HepG2 (cell line): ENCODE measurements around the gene YJEFN3. TPM values are rescaled to one million over a fixed set of nuclear protein-coding genes. Genes with fewer than 3 reads are reported as not detected.

Source experiments
- CREM ChIP-seq, 2 experiments: sonication (generic) in 1 of 2; formaldehyde crosslinking in 1 of 2; IDR thresholded peaks; 2 replicates each; pipeline versions ENCODE4 v1.4.0 to v1.6.1; 2016 to 2020; ENCODE audit warnings: antibody characterized with exemption in 1 of 2, mild to moderate bottlenecking in 1 of 2, missing genetic modification reagents in 1 of 2
- ETV5 ChIP-seq: IDR thresholded peaks from 2 replicates; pipeline ENCODE4 v1.6.1; 2018; ENCODE audit warnings: missing biosample characterization, missing genetic modification reagents, inconsistent platforms, borderline replicate concordance
- NFYC ChIP-seq: IDR thresholded peaks from 2 replicates; pipeline ENCODE4 v1.6.1; 2016; ENCODE audit warnings: missing genetic modification reagents, missing compliant biosample characterization
- RARG ChIP-seq: sonication (generic); formaldehyde crosslinking; IDR thresholded peaks from 2 replicates; pipeline ENCODE4 v1.4.0; 2020; ENCODE audit warnings: low read depth, mild to moderate bottlenecking, missing genetic modification reagents
- ZBTB21 ChIP-seq: sonication (generic); formaldehyde crosslinking; IDR thresholded peaks from 2 replicates; pipeline ENCODE4 v1.4.0; 2020; ENCODE audit warnings: missing genetic modification reagents
- ZNF775 ChIP-seq: sonication (generic); formaldehyde crosslinking; IDR thresholded peaks from 2 replicates; pipeline ENCODE4 v1.4.0; 2020; ENCODE audit warnings: missing genetic modification reagents, mild to moderate bottlenecking, moderate library complexity, borderline replicate concordance
- polyA plus RNA-seq, 8 experiments: library from polyadenylated mRNA; depleted of rRNA in 3 of 8; stranded (reverse) in 7 of 8; unstranded in 1 of 8; fragments of >200 nt; fragmentation: Illumina TruSeq in 4 of 8; extraction: Trizol in 4 of 8; gene quantifications; 2 replicates each; pipeline versions ENCODE4 v1.2.1 to v1.2.3, GENCODE V29; 2011 to 2016; ENCODE audit warnings: low read depth in 4 of 8, missing spikeins in 1 of 8, mixed read lengths in 1 of 8; ENCODE audit not compliant: insufficient read depth in 1 of 8
- total RNA-seq, 5 experiments: library from RNA; depleted of rRNA; stranded (reverse); fragments of >200 nt; fragmentation: Illumina TruSeq; extraction: Trizol; gene quantifications; 2 replicates each; pipeline ENCODE4 v1.2.3, GENCODE V29; 2016; ENCODE audit warnings: low read depth in 1 of 5
- TF ChIP-seq, protein P1 (sequence below): sonication (generic); formaldehyde crosslinking; IDR thresholded peaks from 2 replicates; pipeline ENCODE4 v1.9.0; 2021; ENCODE audit warnings: mild to moderate bottlenecking, missing genetic modification reagents
- TF ChIP-seq, protein P2 (sequence below): sonication (generic); formaldehyde crosslinking; IDR thresholded peaks from 2 replicates; pipeline ENCODE4 v1.5.0; 2020; ENCODE audit warnings: mild to moderate bottlenecking, missing genetic modification reagents
- TF ChIP-seq, protein P3 (sequence below): sonication (generic); formaldehyde crosslinking; IDR thresholded peaks from 2 replicates; pipeline ENCODE4 v1.5.0; 2020; ENCODE audit warnings: missing genetic modification reagents
- TF ChIP-seq, protein P4 (sequence below): sonication (generic); formaldehyde crosslinking; IDR thresholded peaks from 2 replicates; pipeline ENCODE4 v1.5.1; 2020; ENCODE audit warnings: mild to moderate bottlenecking, missing genetic modification reagents
- TF ChIP-seq, protein P5 (sequence below): sonication (generic); formaldehyde crosslinking; IDR thresholded peaks from 2 replicates; pipeline ENCODE4 v1.8.0; 2022; ENCODE audit warnings: missing genetic modification reagents, low read depth, mild to moderate bottlenecking, borderline replicate concordance
- TF ChIP-seq, protein P6 (sequence below): IDR thresholded peaks from 2 replicates; pipeline ENCODE4 v1.6.1; 2012; ENCODE audit warnings: inconsistent platforms
- TF ChIP-seq, protein P7 (sequence below): IDR thresholded peaks from 2 replicates; pipeline ENCODE4 v1.6.1; 2016; ENCODE audit warnings: low read depth, borderline replicate concordance

Gene YJEFN3
- total and polyA plus RNA-seq, 2 of the 13 experiments (the other 11 are each of a cell fraction or from before 2014, with no cell fraction given), result 0.89 to 4.0 TPM

DNA sequence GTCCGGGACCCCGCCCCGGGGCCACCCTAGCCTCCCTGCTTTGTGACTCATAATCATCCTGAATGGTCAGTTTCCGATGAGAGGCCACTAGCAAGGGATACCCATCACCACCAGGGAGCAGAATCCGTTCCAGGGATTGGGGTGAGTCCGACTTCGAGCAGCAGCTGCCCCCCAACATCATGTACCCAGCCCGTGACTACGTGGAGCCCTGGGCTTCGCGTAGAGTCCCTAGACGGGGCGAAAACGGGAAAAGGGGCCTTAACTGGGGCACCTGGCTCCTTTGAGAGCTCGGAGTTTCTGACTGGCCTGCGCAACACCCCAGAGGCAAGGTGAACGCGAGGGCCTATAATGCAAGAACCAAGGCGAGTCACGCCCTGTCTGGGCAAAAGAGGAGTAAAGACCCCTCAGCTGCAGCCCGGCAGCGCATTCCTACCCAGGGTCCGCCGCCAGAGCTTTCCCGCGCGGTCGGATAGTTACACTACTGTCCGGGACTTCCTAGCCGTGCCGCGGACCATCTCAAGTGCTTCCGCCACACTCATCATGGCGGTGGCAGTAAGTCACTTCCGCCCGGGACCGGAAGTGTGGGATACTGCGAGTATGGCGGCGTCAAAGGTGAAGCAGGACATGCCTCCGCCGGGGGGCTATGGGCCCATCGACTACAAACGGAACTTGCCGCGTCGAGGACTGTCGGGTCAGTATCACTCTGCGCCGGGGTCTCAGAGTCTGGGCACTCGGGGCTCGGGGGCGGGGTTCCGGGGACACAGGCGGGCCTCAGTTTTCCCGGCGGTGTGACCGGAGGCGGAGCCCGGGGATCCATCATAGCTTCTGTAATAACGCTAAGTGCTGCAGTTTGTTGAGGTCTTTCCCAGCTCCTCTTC lies 12.8 kb upstream of the YJEFN3 start, which contains the start of gene NDUFA13 (continued):
- TF ChIP-seq, protein P1, sequence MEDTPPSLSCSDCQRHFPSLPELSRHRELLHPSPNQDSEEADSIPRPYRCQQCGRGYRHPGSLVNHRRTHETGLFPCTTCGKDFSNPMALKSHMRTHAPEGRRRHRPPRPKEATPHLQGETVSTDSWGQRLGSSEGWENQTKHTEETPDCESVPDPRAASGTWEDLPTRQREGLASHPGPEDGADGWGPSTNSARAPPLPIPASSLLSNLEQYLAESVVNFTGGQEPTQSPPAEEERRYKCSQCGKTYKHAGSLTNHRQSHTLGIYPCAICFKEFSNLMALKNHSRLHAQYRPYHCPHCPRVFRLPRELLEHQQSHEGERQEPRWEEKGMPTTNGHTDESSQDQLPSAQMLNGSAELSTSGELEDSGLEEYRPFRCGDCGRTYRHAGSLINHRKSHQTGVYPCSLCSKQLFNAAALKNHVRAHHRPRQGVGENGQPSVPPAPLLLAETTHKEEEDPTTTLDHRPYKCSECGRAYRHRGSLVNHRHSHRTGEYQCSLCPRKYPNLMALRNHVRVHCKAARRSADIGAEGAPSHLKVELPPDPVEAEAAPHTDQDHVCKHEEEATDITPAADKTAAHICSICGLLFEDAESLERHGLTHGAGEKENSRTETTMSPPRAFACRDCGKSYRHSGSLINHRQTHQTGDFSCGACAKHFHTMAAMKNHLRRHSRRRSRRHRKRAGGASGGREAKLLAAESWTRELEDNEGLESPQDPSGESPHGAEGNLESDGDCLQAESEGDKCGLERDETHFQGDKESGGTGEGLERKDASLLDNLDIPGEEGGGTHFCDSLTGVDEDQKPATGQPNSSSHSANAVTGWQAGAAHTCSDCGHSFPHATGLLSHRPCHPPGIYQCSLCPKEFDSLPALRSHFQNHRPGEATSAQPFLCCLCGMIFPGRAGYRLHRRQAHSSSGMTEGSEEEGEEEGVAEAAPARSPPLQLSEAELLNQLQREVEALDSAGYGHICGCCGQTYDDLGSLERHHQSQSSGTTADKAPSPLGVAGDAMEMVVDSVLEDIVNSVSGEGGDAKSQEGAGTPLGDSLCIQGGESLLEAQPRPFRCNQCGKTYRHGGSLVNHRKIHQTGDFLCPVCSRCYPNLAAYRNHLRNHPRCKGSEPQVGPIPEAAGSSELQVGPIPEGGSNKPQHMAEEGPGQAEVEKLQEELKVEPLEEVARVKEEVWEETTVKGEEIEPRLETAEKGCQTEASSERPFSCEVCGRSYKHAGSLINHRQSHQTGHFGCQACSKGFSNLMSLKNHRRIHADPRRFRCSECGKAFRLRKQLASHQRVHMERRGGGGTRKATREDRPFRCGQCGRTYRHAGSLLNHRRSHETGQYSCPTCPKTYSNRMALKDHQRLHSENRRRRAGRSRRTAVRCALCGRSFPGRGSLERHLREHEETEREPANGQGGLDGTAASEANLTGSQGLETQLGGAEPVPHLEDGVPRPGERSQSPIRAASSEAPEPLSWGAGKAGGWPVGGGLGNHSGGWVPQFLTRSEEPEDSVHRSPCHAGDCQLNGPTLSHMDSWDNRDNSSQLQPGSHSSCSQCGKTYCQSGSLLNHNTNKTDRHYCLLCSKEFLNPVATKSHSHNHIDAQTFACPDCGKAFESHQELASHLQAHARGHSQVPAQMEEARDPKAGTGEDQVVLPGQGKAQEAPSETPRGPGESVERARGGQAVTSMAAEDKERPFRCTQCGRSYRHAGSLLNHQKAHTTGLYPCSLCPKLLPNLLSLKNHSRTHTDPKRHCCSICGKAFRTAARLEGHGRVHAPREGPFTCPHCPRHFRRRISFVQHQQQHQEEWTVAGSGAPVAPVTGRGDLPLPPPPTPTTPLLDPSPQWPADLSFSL (CRISPR knock-in tag), result no peak
- TF ChIP-seq CREM (IDR thresholded peaks at IDR 0.05) (peak; percentile 91), CREM (CRISPR knock-in tag; IDR thresholded peaks at IDR 0.05) (no peak), NFYC (no peak), ETV5 (CRISPR knock-in tag) (peak; percentile 94), ZNF775 (CRISPR knock-in tag) (0 out of 2 replicates have a peak, but pooled peaks have one; percentile 73), ZBTB21 (CRISPR knock-in tag) (no peak), RARG (CRISPR knock-in tag) (no peak; the same call in 1 of the 2 replicates)
- TF ChIP-seq, protein P2, sequence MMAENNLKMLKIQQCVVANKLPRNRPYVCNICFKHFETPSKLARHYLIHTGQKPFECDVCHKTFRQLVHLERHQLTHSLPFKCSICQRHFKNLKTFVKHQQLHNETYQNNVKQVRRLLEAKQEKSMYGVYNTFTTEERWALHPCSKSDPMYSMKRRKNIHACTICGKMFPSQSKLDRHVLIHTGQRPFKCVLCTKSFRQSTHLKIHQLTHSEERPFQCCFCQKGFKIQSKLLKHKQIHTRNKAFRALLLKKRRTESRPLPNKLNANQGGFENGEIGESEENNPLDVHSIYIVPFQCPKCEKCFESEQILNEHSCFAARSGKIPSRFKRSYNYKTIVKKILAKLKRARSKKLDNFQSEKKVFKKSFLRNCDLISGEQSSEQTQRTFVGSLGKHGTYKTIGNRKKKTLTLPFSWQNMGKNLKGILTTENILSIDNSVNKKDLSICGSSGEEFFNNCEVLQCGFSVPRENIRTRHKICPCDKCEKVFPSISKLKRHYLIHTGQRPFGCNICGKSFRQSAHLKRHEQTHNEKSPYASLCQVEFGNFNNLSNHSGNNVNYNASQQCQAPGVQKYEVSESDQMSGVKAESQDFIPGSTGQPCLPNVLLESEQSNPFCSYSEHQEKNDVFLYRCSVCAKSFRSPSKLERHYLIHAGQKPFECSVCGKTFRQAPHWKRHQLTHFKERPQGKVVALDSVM (CRISPR knock-in tag), result 0 out of 2 replicates have a peak, but pooled peaks have one; percentile 57
- TF ChIP-seq, protein P3, sequence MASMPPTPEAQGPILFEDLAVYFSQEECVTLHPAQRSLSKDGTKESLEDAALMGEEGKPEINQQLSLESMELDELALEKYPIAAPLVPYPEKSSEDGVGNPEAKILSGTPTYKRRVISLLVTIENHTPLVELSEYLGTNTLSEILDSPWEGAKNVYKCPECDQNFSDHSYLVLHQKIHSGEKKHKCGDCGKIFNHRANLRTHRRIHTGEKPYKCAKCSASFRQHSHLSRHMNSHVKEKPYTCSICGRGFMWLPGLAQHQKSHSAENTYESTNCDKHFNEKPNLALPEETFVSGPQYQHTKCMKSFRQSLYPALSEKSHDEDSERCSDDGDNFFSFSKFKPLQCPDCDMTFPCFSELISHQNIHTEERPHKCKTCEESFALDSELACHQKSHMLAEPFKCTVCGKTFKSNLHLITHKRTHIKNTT (CRISPR knock-in tag), result no peak
- TF ChIP-seq, protein P4, sequence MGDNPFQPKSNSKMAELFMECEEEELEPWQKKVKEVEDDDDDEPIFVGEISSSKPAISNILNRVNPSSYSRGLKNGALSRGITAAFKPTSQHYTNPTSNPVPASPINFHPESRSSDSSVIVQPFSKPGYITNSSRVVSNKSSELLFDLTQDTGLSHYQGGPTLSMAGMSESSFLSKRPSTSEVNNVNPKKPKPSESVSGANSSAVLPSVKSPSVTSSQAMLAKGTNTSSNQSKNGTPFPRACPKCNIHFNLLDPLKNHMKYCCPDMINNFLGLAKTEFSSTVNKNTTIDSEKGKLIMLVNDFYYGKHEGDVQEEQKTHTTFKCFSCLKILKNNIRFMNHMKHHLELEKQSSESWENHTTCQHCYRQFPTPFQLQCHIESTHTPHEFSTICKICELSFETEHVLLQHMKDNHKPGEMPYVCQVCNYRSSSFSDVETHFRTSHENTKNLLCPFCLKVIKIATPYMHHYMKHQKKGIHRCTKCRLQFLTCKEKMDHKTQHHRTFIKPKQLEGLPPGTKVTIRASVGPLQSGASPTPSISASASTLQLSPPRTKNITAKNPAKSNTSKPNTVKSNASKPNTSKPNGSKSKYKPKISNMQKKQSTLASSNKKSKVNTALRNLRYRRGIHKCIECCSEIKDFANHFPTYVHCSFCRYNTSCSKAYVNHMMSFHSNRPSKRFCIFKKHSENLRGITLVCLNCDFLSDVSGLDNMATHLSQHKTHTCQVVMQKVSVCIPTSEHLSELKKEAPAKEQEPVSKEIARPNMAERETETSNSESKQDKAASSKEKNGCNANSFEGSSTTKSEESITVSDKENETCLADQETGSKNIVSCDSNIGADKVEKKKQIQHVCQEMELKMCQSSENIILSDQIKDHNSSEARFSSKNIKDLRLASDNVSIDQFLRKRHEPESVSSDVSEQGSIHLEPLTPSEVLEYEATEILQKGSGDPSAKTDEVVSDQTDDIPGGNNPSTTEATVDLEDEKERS (CRISPR knock-in tag), result no peak; the same call in 1 of the 2 replicates
- TF ChIP-seq, protein P5, sequence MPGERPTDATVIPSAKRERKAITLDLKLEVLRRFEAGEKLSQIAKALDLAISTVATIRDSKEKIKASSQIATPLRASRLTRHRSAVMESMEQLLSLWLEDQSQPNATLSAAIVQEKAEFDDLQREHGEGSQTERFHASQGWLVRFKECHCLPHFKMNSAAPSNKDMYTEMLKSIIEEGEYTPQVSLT (CRISPR knock-in tag), result no peak
- TF ChIP-seq, protein P6, sequence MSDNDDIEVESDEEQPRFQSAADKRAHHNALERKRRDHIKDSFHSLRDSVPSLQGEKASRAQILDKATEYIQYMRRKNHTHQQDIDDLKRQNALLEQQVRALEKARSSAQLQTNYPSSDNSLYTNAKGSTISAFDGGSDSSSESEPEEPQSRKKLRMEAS, result peak; percentile 81
- TF ChIP-seq, protein P7, sequence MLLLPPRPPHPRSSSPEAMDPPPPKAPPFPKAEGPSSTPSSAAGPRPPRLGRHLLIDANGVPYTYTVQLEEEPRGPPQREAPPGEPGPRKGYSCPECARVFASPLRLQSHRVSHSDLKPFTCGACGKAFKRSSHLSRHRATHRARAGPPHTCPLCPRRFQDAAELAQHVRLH (CRISPR knock-in tag), result peak; percentile 93
